GM23338 (cell line): ENCODE data around the gene RAPGEF4. TPM values are rescaled to one million over a fixed set of nuclear protein-coding genes. Genes with fewer than 3 reads are reported as not detected.

Source experiments
- ATAC-seq: fragments of 200-7000 bp; cut with Tn5 transposase; 3 replicates; pipeline ENCODE4 v1.9.1; 2020
- DNase-seq: peaks from one replicate; pipeline ENCODE4 v3.0.0-alpha.2; 2015; ENCODE audit warnings: low spot score
- H2AFZ ChIP-seq: fragments of 200-600 bp; sonication (generic); 2 replicates; pipeline ENCODE4 v1.8.0; 2016; ENCODE audit warnings: antibody characterized with exemption, mild to moderate bottlenecking, moderate library complexity
- H3F3A ChIP-seq: fragments of 200-600 bp; sonication (generic); replicated peaks from 2 replicates; pipeline ENCODE4 v1.8.0; 2017; ENCODE audit warnings: antibody characterized with exemption, mixed run types, low read depth
- H3K27ac ChIP-seq: fragments of 200-600 bp; sonication (generic); 2 replicates; pipeline ENCODE4 v1.6.1; 2016; ENCODE audit warnings: low read depth
- H3K27me3 ChIP-seq: fragments of 200-600 bp; sonication (generic); 2 replicates; pipeline ENCODE4 v1.8.0; 2016; ENCODE audit warnings: mild to moderate bottlenecking, mixed run types, moderate library complexity; ENCODE audit not compliant: insufficient read depth
- H3K36me3 ChIP-seq: fragments of 200-600 bp; sonication (generic); 2 replicates; pipeline ENCODE4 v1.8.0; 2016; ENCODE audit warnings: mild to moderate bottlenecking; ENCODE audit not compliant: insufficient read depth
- H3K4me1 ChIP-seq: fragments of 200-600 bp; sonication (generic); 2 replicates; pipeline ENCODE4 v1.8.0; 2016; ENCODE audit warnings: mild to moderate bottlenecking, moderate library complexity; ENCODE audit not compliant: insufficient read depth
- H3K4me2 ChIP-seq: fragments of 200-600 bp; sonication (generic); 2 replicates; pipeline ENCODE4 v1.7.1; 2017; ENCODE audit warnings: mixed run types
- H3K4me3 ChIP-seq: fragments of 200-600 bp; sonication (generic); 2 replicates; pipeline ENCODE4 v1.6.1; 2016; ENCODE audit warnings: mixed run types
- H3K79me2 ChIP-seq: fragments of 200-600 bp; sonication (generic); replicated peaks from 2 replicates; pipeline ENCODE4 v1.8.0; 2017; ENCODE audit warnings: mild to moderate bottlenecking; ENCODE audit not compliant: insufficient read depth
- H3K9me2 ChIP-seq: fragments of 200-600 bp; sonication (generic); 2 replicates; pipeline ENCODE4 v1.8.0; 2017; ENCODE audit not compliant: insufficient read depth
- H4K20me1 ChIP-seq: fragments of 200-600 bp; sonication (generic); replicated peaks from 2 replicates; pipeline ENCODE4 v1.8.0; 2017; ENCODE audit warnings: mild to moderate bottlenecking; ENCODE audit not compliant: insufficient read depth
- H3K27ac Mint-ChIP-seq: 2 replicates; pipeline ENCODE4 v1.8.0; 2020; ENCODE audit warnings: inconsistent platforms, mild to moderate bottlenecking, moderate library complexity, mixed read lengths
- H3K27me3 Mint-ChIP-seq: 3 replicates; pipeline ENCODE4 v1.8.0; 2022; ENCODE audit warnings: low read depth, mild to moderate bottlenecking, moderate library complexity, mixed read lengths, inconsistent platforms; ENCODE audit not compliant: insufficient read depth, poor library complexity
- H3K36me3 Mint-ChIP-seq: 3 replicates; pipeline ENCODE4 v1.8.0; 2021; ENCODE audit warnings: low read depth, mild to moderate bottlenecking, inconsistent platforms, moderate library complexity, mixed read lengths
- H3K4me1 Mint-ChIP-seq: 3 replicates; pipeline ENCODE4 v1.8.0; 2020; ENCODE audit warnings: mild to moderate bottlenecking, inconsistent platforms, mixed read lengths
- H3K4me3 Mint-ChIP-seq: 3 replicates; pipeline ENCODE4 v1.8.0; 2021; ENCODE audit warnings: moderate library complexity, mild to moderate bottlenecking, inconsistent platforms, mixed read lengths
- H3K9me3 Mint-ChIP-seq: 3 replicates; pipeline ENCODE4 v1.8.0; 2020; ENCODE audit warnings: moderate library complexity, mild to moderate bottlenecking, inconsistent platforms, mixed read lengths
- CREB1 ChIP-seq: fragments of 250-450 bp; sonication (Bioruptor Pico); IDR thresholded peaks from 2 replicates; pipeline ENCODE4 v1.5.0; 2020; ENCODE audit warnings: low read depth, mild to moderate bottlenecking, moderate library complexity
- EZH2 ChIP-seq: fragments of 200-600 bp; sonication (generic); IDR thresholded peaks from one replicate; pipeline ENCODE4 v1.8.0; 2017; ENCODE audit warnings: antibody characterized with exemption, mild to moderate bottlenecking, low read depth; ENCODE audit not compliant: unreplicated experiment
- EZH2phosphoT487 ChIP-seq: fragments of 200-600 bp; sonication (generic); IDR thresholded peaks from one replicate; pipeline ENCODE4 v1.8.1; 2018; ENCODE audit warnings: antibody characterized with exemption; ENCODE audit not compliant: unreplicated experiment
- NANOG ChIP-seq: IDR thresholded peaks from 2 replicates; pipeline ENCODE4 v1.6.1; 2016; ENCODE audit warnings: antibody characterized with exemption, borderline replicate concordance
- POLR2AphosphoS5 ChIP-seq: IDR thresholded peaks from 2 replicates; pipeline ENCODE4 v1.6.1; 2016; ENCODE audit warnings: antibody characterized with exemption, low read depth
- STAT1 ChIP-seq: IDR thresholded peaks from one replicate; pipeline ENCODE4 v1.6.1; 2016; ENCODE audit warnings: antibody characterized with exemption; ENCODE audit not compliant: unreplicated experiment
- ZNF114 ChIP-seq: fragments of 250-450 bp; sonication (Bioruptor Pico); IDR thresholded peaks from 2 replicates; pipeline ENCODE4 v1.5.0; 2020; ENCODE audit warnings: mild to moderate bottlenecking, moderate library complexity
- ZNF331 ChIP-seq: fragments of 250-450 bp; sonication (Bioruptor Pico); IDR thresholded peaks from 2 replicates; pipeline ENCODE4 v1.5.0; 2020; ENCODE audit warnings: low read depth, mild to moderate bottlenecking, moderate library complexity
- polyA plus RNA-seq: library from polyadenylated mRNA; unstranded; fragments of >200 nt; fragmentation: Nextera tagmentation; extraction: Ambion mirVana; gene quantifications from 2 replicates; pipeline ENCODE4 v1.2.1, GENCODE V29; 2016
- total RNA-seq: library from RNA; depleted of rRNA; stranded (reverse); fragments of >200 nt; shearing (Covaris generic); gene quantifications from 2 replicates; pipeline ENCODE4 v1.2.3, GENCODE V29; 2014
- TF ChIP-seq, protein P1 (sequence below): fragments of 250-450 bp; sonication (Bioruptor Pico); IDR thresholded peaks from 2 replicates; pipeline ENCODE4 v1.5.0; 2020; ENCODE audit warnings: mild to moderate bottlenecking, moderate library complexity
- TF ChIP-seq, protein P2 (sequence below): IDR thresholded peaks from one replicate; pipeline ENCODE4 v1.6.1; 2018; ENCODE audit warnings: antibody characterized with exemption; ENCODE audit not compliant: unreplicated experiment
- TF ChIP-seq, protein P3 (sequence below): IDR thresholded peaks from 2 replicates; pipeline ENCODE4 v1.6.1; 2016; ENCODE audit warnings: antibody characterized with exemption

The RAPGEF4 gene
- total and polyA plus RNA-seq, 2 experiments from 2014 or later = 1.7 to 4.7 TPM

DNA sequence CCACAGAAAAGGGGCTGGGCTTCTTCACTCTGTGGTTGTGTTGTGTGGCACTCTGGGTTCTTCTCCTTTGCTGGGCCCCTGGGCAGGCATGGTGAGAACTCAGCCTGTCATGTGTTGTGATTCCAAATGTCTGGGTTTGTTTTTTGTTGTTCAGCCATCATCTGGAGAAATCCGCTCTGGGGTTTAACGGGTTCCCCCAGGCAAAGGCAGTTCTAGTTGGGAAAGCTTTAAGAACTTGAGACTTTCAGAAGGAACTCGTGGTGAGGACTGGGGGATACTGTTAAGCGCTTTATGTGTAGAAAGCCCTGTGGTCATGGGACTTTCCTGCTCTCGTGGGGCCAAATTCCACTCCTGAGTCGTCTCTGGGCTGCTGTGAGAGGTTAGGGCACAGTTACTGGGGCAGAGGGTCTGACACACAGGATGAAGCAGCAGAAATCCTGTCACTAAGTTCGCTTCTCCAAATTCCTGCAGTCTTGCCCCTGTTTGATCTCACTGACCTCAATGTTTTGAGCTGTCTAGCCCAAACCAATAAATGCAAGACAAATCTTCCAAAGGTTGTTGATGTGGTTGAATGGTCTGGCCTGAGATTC, 87.7 kb downstream of the RAPGEF4 start (continued):
- TF ChIP-seq, protein P1, sequence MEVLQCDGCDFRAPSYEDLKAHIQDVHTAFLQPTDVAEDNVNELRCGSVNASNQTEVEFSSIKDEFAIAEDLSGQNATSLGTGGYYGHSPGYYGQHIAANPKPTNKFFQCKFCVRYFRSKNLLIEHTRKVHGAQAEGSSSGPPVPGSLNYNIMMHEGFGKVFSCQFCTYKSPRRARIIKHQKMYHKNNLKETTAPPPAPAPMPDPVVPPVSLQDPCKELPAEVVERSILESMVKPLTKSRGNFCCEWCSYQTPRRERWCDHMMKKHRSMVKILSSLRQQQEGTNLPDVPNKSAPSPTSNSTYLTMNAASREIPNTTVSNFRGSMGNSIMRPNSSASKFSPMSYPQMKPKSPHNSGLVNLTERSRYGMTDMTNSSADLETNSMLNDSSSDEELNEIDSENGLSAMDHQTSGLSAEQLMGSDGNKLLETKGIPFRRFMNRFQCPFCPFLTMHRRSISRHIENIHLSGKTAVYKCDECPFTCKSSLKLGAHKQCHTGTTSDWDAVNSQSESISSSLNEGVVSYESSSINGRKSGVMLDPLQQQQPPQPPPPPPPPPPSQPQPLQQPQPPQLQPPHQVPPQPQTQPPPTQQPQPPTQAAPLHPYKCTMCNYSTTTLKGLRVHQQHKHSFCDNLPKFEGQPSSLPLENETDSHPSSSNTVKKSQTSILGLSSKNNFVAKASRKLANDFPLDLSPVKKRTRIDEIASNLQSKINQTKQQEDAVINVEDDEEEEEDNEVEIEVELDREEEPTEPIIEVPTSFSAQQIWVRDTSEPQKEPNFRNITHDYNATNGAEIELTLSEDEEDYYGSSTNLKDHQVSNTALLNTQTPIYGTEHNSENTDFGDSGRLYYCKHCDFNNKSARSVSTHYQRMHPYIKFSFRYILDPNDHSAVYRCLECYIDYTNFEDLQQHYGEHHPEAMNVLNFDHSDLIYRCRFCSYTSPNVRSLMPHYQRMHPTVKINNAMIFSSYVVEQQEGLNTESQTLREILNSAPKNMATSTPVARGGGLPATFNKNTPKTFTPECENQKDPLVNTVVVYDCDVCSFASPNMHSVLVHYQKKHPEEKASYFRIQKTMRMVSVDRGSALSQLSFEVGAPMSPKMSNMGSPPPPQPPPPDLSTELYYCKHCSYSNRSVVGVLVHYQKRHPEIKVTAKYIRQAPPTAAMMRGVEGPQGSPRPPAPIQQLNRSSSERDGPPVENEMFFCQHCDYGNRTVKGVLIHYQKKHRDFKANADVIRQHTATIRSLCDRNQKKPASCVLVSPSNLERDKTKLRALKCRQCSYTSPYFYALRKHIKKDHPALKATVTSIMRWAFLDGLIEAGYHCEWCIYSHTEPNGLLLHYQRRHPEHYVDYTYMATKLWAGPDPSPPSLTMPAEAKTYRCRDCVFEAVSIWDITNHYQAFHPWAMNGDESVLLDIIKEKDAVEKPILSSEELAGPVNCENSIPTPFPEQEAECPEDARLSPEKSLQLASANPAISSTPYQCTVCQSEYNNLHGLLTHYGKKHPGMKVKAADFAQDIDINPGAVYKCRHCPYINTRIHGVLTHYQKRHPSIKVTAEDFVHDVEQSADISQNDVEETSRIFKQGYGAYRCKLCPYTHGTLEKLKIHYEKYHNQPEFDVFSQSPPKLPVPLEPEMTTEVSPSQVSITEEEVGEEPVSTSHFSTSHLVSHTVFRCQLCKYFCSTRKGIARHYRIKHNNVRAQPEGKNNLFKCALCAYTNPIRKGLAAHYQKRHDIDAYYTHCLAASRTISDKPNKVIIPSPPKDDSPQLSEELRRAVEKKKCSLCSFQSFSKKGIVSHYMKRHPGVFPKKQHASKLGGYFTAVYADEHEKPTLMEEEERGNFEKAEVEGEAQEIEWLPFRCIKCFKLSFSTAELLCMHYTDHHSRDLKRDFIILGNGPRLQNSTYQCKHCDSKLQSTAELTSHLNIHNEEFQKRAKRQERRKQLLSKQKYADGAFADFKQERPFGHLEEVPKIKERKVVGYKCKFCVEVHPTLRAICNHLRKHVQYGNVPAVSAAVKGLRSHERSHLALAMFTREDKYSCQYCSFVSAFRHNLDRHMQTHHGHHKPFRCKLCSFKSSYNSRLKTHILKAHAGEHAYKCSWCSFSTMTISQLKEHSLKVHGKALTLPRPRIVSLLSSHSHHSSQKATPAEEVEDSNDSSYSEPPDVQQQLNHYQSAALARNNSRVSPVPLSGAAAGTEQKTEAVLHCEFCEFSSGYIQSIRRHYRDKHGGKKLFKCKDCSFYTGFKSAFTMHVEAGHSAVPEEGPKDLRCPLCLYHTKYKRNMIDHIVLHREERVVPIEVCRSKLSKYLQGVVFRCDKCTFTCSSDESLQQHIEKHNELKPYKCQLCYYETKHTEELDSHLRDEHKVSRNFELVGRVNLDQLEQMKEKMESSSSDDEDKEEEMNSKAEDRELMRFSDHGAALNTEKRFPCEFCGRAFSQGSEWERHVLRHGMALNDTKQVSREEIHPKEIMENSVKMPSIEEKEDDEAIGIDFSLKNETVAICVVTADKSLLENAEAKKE (CRISPR knock-in tag) = no peak
- no peak for TF ChIP-seq ZNF114 (CRISPR knock-in tag)
- TF ChIP-seq NANOG = no peak
- no peak for TF ChIP-seq EZH2phosphoT487
- TF ChIP-seq, protein P2, sequence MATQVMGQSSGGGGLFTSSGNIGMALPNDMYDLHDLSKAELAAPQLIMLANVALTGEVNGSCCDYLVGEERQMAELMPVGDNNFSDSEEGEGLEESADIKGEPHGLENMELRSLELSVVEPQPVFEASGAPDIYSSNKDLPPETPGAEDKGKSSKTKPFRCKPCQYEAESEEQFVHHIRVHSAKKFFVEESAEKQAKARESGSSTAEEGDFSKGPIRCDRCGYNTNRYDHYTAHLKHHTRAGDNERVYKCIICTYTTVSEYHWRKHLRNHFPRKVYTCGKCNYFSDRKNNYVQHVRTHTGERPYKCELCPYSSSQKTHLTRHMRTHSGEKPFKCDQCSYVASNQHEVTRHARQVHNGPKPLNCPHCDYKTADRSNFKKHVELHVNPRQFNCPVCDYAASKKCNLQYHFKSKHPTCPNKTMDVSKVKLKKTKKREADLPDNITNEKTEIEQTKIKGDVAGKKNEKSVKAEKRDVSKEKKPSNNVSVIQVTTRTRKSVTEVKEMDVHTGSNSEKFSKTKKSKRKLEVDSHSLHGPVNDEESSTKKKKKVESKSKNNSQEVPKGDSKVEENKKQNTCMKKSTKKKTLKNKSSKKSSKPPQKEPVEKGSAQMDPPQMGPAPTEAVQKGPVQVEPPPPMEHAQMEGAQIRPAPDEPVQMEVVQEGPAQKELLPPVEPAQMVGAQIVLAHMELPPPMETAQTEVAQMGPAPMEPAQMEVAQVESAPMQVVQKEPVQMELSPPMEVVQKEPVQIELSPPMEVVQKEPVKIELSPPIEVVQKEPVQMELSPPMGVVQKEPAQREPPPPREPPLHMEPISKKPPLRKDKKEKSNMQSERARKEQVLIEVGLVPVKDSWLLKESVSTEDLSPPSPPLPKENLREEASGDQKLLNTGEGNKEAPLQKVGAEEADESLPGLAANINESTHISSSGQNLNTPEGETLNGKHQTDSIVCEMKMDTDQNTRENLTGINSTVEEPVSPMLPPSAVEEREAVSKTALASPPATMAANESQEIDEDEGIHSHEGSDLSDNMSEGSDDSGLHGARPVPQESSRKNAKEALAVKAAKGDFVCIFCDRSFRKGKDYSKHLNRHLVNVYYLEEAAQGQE = no peak

DNA sequence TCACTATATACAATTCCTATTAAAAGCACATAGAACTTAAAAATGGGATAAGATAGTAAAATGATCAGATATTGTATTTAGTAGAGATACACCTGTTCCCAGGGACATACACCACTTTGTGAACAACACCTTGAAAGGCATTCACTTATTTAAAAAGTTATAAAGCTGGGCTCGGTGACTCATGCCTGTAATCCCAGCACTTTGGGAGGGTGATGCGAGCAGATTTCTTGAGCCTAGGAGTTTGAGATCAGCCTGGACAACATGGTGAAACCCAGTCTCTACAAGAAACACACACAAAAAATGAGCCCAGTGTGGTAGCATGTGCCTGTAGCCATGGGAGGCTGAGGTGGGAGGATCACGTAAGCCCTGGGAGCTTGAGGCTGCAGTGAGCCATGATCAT, 90.9 kb downstream of the RAPGEF4 start:
- ATAC-seq (no peak), DNase-seq (no peak)
- Mint-ChIP-seq H3K4me3 (no peak overlapping the region), H3K27me3 (peaks cover 3% of the 10 kb centered on the region), H3K4me1 (no peaks in the 10 kb centered on the region), H3K36me3 (no peaks in the 10 kb centered on the region), H3K27ac (no peak overlapping the region), H3K9me3 (no peaks in the 10 kb centered on the region)
- Histone ChIP-seq H3K27ac (no peak overlapping the region), H3K27me3 (no peaks in the 10 kb centered on the region), H3K4me2 (no peak overlapping the region), H3K4me1 (no peaks in the 10 kb centered on the region), H3K36me3 (no peaks in the 10 kb centered on the region), H3F3A (no peaks in the 10 kb centered on the region), H3K9me2 (no peaks in the 10 kb centered on the region), H3K79me2 (no peaks in the 10 kb centered on the region), H4K20me1 (no peaks in the 10 kb centered on the region), H2AFZ (no peak overlapping the region), H3K4me3 (no peak overlapping the region)
- TF ChIP-seq STAT1 (no peak), ZNF331 (no peak), EZH2 (no peak), NANOG (no peak), CREB1 (CRISPR knock-in tag) (no peak), EZH2phosphoT487 (no peak), POLR2AphosphoS5 (no peak)
- TF ChIP-seq, protein P2 = no peak
- TF ChIP-seq, protein P3, sequence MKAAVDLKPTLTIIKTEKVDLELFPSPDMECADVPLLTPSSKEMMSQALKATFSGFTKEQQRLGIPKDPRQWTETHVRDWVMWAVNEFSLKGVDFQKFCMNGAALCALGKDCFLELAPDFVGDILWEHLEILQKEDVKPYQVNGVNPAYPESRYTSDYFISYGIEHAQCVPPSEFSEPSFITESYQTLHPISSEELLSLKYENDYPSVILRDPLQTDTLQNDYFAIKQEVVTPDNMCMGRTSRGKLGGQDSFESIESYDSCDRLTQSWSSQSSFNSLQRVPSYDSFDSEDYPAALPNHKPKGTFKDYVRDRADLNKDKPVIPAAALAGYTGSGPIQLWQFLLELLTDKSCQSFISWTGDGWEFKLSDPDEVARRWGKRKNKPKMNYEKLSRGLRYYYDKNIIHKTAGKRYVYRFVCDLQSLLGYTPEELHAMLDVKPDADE = no peak
